Peyer's patch (tissue), 4 donors: Measurements from ENCODE around the gene ADAMTS2. TPM values are rescaled to one million over a fixed set of nuclear protein-coding genes. Genes with fewer than 3 reads are reported as not detected.

Experiments
- DNase-seq, 3 donors: peaks; one replicate each; pipeline ENCODE4 v3.0.0-alpha.2; 2017 to 2019
- H3K27ac ChIP-seq, 4 donors: fragments of 200-600 bp; sonication (generic); one replicate each; pipeline ENCODE4 v1.5.1; 2016 to 2019
- H3K27me3 ChIP-seq, 2 donors: fragments of 200-600 bp; sonication (generic); one replicate each; pipeline ENCODE4 v1.5.1; 2019
- H3K36me3 ChIP-seq, 3 donors: fragments of 200-600 bp; sonication (generic); one replicate each; pipeline ENCODE4 v1.5.1; 2016 to 2019
- H3K4me1 ChIP-seq, 4 donors: fragments of 200-600 bp; sonication (generic); one replicate each; pipeline ENCODE4 v1.5.1; 2016 to 2019
- H3K4me3 ChIP-seq, 4 donors: fragments of 200-600 bp; sonication (generic); 1 replicate in 3 of 4; 2 replicates in 1 of 4; pipeline ENCODE4 v1.5.1; 2016 to 2019; ENCODE audit warnings: mild to moderate bottlenecking in 1 of 4
- H3K9me3 ChIP-seq, 4 donors: fragments of 200-600 bp; sonication (generic); one replicate each; pipeline ENCODE4 v1.5.1; 2016 to 2019; ENCODE audit warnings: mild to moderate bottlenecking in 1 of 4
- CTCF ChIP-seq, 6 experiments: fragments of 450-650 bp in 4 of 6; fragments of 200-600 bp in 2 of 6; sonication (generic) in 1 of 6; IDR thresholded peaks; one replicate each; pipeline ENCODE4 v1.5.1; 2017 to 2019; ENCODE audit warnings: antibody characterized with exemption in 6 of 6, mild to moderate bottlenecking in 3 of 6, moderate library complexity in 1 of 6
- POLR2A ChIP-seq, 2 donors: fragments of 450-650 bp; IDR thresholded peaks; one replicate each; pipeline ENCODE4 v1.5.1; 2017; ENCODE audit warnings: antibody characterized with exemption in 2 of 2, mild to moderate bottlenecking in 2 of 2, moderate library complexity in 2 of 2
- total RNA-seq, 4 donors: library from RNA; depleted of rRNA; stranded (reverse); fragments of >200 nt; gene quantifications; one replicate each; pipeline ENCODE4 v1.1.0, GENCODE V29; 2016

The ADAMTS2 gene
- total RNA-seq, 4 donors from 2014 or later, result 5.3 to 90.0 (median 9.5) TPM

GRCh38 chr5:179232091-179232735 lies 113.0 kb downstream of the ADAMTS2 start:
- H3K4me1 ChIP-seq, result no peaks in the 10 kb centered on the region
- TF ChIP-seq CTCF (IDR thresholded peaks at IDR 0.05), result no peak
- no peaks in the 10 kb centered on the region for H3K36me3 ChIP-seq
- H3K4me3 ChIP-seq, result no peak overlapping the region
- H3K9me3 ChIP-seq, result no peaks in the 10 kb centered on the region
- H3K27me3 ChIP-seq, result no peaks in the 10 kb centered on the region
- H3K27ac ChIP-seq, result no peak overlapping the region
- peak in 2 of 3 donors; percentile 15 to 25 for DNase-seq

- no peak overlapping the region for H3K27ac ChIP-seq
- H3K4me3 ChIP-seq, result no peak overlapping the region
- H3K36me3 ChIP-seq, result no peaks in the 10 kb centered on the region
- H3K27me3 ChIP-seq, result no peaks in the 10 kb centered on the region
- no peak for TF ChIP-seq CTCF (IDR thresholded peaks at IDR 0.05)
- no peaks in the 10 kb centered on the region for H3K9me3 ChIP-seq
- peak in 2 of 3 donors; percentile 10 to 28 for DNase-seq
- no peaks in the 10 kb centered on the region for H3K4me1 ChIP-seq
Observed at GRCh38 chr5:179231309-179231708, 114.0 kb downstream of the ADAMTS2 start.

- Histone ChIP-seq H3K27me3 (no peaks in the 10 kb centered on the region), H3K27ac (no peak overlapping the region), H3K4me1 (no peaks in the 10 kb centered on the region), H3K36me3 (no peaks in the 10 kb centered on the region), H3K9me3 (no peaks in the 10 kb centered on the region), H3K4me3 (no peak overlapping the region)
- DNase-seq, result peak in 1 of 3 donors; percentile 37
- no peak for TF ChIP-seq POLR2A (IDR thresholded peaks at IDR 0.05)
Observed at GRCh38 chr5:179230061-179230461, 115.2 kb downstream of the ADAMTS2 start.

GRCh38 chr5:179229331-179229831 lies 115.9 kb downstream of the ADAMTS2 start:
- DNase-seq, result peak in 2 of 3 donors; percentile 12 to 18
- Histone ChIP-seq H3K36me3 (no peaks in the 10 kb centered on the region), H3K27me3 (no peaks in the 10 kb centered on the region), H3K27ac (no peak overlapping the region), H3K4me1 (no peaks in the 10 kb centered on the region), H3K4me3 (no peak overlapping the region), H3K9me3 (no peaks in the 10 kb centered on the region)
- TF ChIP-seq POLR2A (IDR thresholded peaks at IDR 0.05) (no peak), CTCF (IDR thresholded peaks at IDR 0.05) (no peak)

- no peaks in the 10 kb centered on the region for H3K36me3 ChIP-seq
- no peaks in the 10 kb centered on the region for H3K27me3 ChIP-seq
- no peak overlapping the region for H3K4me3 ChIP-seq
- TF ChIP-seq POLR2A (IDR thresholded peaks at IDR 0.05) (no peak), CTCF (IDR thresholded peaks at IDR 0.05) (no peak)
- H3K27ac ChIP-seq, result no peak overlapping the region
- DNase-seq, result peak in 2 of 3 donors; percentile 15 to 36
- H3K4me1 ChIP-seq, result no peaks in the 10 kb centered on the region
- H3K9me3 ChIP-seq, result no peaks in the 10 kb centered on the region
Observed at GRCh38 chr5:179228341-179229121, 116.7 kb downstream of the ADAMTS2 start.
